AG08395 (cell line): Measurements from ENCODE around the gene APRT.
"Not testable (repeated sequence)": the region's sequence is repeated elsewhere in the genome, so short reads cannot be mapped to it uniquely, and the experiment has no call there.

Experiments
- DNase-seq: peaks from one replicate; pipeline ENCODE4 v3.0.0; 2012; ENCODE audit warnings: mixed read lengths, low spot score

The APRT gene

DNA sequence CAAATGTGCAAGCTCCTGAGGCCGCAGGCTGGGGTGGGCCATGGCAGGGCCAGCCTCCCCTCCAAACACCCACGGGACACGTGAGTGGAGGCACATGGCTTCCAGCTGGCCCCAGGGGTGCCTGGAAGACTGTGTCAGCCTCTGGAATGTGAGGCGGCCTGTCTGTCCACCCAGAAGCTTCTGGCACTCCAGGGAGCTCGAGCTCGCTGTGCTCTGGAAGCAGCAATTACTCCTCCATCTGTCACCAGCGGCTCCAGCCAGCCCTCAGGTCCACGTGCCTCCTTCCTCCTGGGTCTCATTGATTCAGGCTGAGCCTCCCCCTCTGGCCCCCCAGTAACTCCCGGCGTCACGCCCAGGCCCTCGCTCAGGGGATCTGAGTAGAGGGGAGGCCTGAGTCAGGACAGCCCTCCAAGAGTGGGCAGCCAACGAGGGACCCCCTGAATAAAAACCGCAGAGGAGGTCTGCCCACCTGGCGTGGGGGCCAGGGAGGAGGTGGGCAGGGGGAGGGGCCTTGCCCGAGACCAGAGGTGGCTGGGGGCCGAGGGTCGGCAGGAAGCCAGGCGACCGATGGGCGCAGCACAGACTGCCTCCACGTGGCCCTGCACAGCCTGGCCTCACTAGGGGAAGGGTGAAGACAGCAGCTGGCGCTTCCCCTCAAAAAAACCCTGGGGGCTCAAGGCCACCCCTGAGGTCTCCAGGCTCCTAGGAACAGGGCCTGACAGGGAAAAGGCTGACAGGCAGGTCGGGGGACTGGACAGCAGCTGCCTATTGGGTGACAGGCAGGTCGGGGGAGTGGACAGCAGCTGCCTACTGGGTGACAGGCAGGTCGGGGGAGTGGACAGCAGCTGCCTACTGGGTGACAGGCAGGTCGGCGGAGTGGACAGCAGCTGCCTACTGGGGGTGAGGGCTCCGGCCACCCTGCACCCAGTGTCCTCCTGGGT, 38.6 kb downstream of the APRT start:
- peak; percentile 96 for DNase-seq

DNA sequence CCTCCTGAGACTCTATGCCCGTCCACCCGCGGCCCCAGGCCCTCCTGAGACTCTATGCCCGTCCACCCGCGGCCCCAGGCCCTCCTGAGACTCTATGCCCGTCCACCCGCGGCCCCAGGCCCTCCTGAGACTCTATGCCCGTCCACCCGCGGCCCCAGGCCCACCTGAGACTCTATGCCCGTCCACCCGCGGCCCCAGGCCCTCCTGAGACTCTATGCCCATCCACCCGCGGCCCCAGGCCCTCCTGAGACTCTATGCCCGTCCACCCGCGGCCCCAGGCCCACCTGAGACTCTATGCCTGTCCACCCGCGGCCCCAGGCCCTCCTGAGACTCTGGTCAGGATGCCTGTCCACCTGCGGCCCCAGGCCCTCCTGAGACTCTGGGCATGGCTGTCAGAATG, 39.9 kb downstream of the APRT start:
- not testable (repeated sequence) for DNase-seq

DNA sequence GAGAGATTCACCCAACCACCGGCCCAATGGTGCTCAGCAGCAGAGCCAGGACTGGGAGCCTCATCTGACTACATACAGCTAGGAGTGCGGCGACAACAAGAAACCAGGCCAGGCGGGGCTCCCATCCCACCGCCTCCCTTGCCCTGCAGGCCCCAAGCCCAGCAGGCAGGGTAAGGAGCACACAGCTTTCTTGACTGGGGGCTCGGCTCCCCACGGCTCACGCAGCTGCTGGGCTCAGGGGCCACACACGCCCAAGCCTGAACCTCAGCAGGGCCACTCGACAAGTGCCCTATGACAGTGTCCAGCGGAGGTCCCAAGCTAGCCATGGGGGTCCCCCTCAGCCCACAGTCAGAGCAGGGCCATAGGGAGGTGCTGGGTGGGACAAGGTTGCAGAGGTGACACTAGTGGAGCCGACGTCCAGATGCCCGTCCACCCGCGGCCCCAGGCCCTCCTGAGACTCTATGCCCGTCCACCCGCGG, 40.4 kb downstream of the APRT start:
- no peak for DNase-seq

DNA sequence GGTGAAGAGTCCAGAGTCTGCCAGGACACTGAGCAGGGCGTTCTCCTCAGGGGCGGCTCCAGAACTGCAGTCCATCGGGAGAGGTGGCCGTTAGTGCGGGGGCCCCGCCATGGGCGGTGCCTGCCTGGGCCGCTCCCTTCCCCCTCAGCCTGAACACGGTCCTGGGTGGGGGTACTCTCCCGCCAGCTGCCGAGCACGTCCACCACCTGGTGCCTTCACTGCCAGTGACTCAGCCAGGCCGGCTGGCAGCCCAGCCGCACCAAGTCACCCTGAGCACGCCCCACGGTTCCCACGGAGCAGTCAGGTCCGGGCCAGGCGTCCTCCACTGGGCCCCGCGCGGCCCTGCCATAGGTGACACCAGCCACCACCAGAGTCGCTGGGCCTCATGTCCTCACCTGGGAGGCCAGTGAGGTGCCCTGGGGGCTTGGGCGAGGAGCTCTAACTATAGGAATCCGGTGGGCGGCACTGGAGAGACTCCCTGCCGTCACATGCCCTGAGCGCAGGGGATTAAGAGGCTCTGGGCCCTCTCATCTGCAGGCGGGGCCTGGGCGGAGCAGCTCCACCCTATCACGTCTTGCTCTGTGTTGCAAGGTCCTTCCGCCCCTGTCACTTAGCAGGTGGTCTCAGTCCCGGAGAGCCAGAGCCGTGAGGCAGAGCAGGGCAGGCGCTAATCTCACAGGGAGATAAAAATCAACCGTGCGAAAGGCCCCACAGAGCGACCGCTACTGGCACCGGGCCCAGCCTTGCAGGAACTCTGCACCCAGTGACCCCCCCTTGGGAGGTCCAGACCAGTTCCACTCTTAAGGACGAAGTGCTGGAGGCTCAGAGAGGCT, 41.1 kb downstream of the APRT start:
- DNase-seq = peak; percentile 36

DNA sequence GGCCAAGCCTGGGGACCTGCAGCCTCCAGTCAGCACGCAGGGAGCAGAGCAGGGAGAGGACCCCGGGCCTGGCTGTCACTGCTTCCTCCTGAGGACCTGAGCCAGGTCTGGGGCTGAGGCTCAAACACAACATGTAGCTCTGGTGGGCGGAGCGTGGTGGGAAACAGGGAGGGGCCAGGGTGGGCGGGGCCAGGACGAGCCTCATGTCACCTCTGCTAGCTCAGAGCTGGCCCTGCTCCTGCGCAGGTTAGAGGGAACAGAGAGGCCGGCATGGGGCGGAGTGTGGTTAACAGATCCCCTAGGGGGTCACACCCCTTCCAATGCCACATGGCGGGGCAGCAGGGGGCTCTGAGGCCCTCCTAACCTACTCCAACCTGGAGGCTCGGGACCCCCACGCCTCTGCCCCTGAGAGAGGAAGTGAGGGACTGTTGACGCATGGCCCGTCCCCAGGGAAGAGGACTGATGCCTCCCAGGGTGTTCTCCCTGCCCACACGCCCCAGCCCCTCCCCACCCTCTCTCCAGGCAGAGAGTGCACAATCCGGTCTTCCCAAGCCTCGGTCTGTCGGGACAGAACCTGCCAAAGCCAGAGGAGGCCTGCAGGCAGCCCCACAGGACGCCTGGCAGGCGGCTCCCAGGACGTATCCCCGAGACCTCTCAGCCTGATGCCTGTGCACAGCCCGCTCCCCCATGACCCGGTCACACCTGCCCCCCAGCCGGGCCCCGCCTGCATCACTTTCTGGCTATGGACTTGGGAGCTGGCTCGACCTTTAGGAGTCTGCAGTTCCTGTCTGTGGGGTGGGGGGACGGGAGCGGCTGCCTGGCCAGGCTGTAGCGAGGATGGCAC, 41.9 kb downstream of the APRT start:
- DNase-seq = no peak

DNA sequence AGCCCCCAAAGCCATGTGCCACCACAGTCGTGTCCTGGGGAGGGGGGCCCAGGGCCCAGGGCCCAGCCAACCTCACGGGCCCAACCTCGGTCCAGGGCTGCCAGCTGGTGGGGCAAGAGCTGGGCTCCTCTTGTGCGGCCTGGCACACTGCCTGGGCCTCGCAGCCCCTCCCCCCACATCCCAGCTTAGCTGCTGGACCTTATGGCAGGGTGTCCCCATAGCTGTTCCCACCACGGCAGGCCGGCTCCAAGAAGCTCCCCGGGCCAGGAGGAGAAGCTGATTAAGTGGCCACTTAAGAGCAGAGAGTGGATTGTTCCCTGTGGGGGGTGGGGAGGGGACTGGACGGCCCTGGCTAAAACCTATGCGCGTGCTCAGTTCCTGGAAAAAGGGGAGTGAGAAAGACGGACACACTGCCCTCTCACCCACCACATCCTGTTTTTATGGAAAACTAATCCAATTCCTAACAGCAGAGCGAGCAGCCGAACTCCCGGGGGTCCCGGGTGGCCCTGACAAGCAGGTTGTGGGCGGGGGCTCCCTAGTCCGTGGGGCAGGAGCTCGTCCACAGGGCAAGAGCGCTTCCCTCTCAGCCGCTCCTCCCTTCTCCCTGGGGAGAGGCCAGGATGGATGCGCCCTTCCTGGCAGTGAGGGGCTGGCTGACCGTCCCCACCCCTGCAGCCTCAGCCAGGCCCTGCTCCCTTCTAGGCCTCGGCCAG, 43.5 kb downstream of the APRT start:
- DNase-seq = peak; percentile 55

DNA sequence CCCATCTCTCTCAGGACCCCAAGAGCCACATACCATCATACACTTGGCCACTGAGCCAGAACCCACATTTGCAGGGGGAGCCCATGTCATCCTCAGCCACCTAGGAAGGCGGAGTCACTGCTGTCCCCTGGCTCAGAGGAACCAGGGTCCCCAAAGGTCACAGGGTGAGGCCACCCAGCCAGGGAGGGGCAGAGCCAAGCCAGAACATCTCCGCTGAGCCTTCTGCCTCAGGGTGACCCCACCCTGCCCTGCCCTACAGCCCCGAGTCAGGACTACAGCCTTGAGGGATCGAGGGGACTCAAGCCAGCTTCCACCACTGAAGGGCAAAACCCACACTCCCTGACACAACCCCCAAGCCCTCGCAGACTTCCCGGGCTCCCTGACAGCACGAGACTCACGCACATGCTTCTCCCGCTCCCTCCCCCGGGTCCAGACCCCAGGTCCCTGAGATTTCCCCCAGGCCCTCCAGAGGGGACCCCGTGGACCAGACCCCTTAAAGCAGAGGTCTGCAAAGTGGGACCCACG, 44.1 kb downstream of the APRT start:
- no peak for DNase-seq

DNA sequence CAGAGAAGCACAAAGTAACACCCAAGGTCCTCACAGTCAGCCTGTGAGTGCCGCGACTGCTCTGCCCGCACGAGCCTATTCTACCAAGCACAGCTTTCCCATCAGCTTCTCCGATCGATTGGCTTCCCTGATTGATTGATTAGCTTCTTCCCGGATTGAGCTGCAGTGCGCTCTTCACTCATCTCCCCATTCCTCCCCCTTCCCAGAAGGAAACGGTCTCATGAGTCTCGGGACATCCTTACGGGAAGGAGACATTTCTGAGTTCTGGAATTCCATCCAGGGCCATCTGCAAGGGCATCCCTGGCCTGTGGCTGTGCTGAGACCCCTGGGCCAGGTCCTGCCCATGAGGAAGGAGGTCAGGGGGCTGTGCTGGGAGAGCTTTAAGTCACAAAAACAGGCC, 44.8 kb downstream of the APRT start:
- no peak for DNase-seq

DNA sequence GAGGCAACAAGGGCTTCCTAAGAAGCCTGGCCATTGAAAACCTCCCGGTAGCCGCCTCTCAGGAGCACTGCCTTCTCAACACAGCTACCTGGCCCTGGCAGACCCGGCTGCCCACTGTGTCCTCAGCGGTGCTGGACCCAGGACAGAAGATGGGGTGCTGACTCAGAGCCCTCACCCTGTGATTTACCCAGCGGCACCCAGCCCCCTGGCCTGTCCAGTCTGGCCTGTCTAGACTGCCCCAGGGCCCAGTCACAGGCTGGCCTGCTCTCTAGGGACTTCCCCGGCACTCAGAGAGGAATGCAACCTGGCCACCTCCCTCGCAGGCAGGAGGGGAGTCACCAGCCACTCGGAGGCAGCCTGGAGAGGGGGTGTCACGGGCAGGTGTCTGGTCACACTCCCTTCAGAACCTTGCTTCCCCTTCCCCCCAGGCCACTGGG, 46.8 kb downstream of the APRT start:
- no peak for DNase-seq

DNA sequence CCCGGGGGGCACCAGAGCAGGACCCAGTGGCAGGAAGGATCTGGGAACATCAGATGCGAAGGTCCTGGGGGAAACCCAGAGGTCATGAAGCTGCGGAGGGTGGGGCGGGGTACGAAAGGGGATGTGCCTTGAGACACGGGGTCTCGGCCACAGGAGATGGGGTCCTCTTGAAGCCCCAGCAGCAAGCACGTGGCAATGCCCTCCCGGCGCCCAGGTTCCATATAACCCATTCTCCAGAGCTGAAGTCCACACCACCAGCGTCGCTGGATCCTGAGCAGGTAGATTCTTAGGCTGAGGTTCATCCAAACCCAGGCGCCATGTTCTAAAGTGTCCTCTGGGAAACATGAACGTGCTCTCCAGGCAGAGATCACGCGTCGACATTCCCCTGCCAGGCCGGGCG, 47.6 kb downstream of the APRT start:
- DNase-seq = no peak

DNA sequence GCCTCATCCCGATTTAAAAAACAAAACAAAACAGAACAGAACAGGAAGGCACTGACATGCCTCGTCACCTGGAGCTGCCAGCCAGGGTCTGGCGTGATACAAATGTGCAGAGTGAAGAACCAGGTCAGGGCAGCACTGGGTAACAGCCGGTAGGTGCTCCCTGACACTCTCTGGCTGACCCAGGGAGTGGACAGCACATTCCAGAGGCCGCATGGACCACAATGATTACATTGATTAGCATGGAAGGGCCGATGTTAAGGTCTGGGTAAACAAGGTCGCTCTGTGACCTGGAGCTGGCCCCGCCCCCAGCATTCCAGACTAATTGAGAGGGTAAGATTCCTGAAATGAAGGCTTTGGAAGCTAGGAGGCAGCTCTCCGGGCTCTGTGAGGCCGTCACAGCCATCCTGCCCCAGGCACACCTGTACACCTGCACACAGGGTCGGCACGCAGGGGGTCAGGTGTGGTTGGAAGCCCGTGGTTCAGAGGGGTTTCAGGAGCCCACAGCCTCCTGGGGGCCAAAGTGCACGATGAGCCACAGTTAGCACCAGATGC, 48.1 kb downstream of the APRT start:
- DNase-seq = no peak

DNA sequence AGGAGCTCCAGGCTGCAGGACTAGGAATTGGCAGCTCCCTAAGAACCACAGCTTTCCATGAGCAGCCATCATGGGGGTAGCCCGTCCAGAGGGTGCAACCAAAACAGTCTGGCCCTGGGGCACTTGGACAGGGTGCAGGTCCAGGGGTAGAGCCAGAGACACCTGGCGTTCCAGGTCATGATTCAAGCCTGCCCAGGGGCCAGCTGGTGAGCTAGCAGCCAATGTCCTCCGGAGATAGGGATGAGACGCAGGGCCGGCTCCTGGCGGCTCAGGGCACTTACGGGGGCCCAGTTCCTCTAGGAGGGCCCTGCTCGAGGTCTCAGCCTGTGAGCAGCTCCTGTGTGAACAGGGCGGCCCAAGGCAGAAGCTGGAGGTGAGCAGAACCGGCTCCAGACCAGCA, 48.8 kb downstream of the APRT start:
- DNase-seq = no peak

DNA sequence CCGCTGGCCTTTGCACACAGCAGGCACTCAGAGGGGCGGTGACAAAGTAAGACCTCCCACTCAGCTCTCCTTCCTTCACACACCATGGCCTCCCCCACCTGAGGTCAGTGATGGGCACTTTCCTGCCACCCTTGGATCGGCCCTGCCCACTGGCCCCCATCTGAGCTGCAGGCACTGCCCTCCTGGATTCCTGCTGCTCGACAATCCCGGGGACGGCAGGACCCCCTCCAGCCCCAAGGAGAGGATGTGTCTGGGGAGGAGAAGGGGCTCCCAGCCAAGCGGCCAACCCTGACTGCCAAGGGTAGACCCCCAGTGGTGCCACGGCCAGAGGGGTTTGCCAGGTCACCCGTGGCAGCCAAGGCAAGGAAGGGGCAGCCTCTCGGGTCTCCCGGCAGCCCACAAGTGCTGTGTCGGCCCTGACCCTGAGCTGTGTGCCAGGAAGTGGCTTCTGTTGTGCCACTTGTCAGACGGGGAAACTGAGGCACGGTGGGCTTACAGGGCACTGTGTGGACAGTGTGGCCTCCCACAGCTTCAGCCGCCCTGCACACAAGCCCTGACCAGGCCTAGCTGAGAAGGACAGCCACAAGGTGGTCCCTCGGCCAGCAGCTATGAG, 49.4 kb downstream of the APRT start:
- DNase-seq = no peak

DNA sequence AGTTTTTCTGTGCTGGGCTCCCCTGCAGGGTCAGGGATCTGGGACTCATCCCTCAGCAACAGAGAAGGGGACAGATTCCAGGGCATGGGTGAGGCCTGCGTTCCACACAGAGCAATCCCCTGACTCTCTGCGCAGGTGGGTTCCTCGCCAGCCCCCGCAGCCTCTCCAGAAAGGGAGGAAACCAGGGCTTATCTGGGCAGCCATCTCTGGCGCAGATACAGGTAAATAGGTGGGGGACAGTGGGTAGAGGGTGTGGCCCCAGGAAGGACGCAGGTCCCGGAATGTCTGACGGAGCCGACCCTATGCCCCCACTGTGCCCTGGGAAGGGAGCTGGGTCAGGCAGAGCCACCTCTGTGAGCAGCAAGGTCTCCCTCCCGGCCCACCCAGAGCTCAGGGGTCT, 49.9 kb downstream of the APRT start:
- DNase-seq = no peak

DNA sequence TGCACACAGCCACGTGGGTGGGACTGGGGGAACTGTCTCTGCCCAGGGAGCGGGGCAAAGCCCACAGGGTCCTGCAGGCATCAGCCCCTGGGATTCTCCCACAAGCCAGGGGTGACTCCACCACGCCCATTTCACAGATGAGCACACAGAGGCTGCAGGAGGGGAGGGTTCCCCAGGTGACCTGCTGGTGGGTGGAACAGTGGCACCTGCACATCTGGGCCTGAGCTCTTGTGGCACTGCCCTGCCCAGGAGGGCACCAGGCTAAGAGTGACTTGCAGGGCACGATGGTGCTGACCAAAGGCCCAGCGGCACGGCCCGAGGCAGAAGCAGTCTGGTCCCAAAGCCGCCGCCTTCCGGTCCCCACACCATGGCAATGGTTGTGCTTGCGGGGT, 50.6 kb downstream of the APRT start:
- DNase-seq = no peak

DNA sequence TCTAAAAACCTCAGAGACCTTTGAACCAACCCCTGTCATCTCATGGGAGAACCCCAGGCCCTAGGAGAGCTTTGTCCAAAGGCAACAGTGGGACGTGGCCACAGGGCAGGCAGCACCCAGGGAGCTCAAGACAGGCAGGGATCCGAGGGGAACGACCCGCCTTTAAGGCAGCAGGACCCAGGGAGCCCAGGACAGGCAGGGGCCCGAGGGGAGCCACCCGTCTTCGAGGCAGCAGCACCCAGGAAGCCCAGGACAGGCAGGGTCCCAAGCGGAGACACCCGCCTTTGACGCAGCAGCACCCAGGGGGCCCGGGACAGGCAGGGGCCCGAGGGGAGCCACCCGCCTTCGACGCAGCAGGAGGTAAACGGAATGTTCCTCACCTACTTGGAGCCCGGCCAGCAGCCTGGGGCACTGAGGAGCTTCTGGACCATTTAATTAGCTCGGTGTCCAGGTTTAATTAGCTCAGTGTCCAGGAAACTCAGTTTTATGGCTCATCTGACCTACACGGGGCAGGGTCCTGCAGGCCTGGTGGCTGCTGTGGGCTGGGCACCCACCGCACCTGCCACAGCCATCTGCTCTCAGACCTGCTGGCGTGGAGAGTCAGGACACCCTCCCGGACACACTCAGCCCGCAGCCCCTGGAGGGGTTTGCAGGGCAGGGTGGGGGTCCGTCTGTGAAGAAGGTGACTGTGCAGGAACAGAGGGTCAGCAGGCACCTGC, 51.1 kb downstream of the APRT start:
- DNase-seq = no peak

DNA sequence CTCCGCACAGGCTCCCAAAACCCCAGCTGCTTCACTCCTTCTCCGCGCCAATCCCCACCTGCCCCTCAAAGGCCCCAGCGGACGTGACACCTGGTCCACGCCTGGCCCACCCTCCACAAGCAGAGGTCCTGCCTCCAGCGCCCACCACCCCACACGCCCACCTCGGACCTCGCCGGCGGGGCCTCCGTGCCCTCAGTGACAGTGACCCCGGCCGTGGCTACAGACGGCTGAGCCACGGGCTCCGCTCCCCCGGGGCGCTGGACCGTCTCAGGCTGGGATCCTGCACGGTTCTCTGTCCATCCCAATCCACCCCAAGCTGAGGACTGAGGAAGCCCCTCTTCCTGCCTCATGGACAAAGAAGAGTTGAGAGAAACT, 51.8 kb downstream of the APRT start:
- no peak for DNase-seq
